ENCODE measurements around the gene CACNA2D3.

DNA sequence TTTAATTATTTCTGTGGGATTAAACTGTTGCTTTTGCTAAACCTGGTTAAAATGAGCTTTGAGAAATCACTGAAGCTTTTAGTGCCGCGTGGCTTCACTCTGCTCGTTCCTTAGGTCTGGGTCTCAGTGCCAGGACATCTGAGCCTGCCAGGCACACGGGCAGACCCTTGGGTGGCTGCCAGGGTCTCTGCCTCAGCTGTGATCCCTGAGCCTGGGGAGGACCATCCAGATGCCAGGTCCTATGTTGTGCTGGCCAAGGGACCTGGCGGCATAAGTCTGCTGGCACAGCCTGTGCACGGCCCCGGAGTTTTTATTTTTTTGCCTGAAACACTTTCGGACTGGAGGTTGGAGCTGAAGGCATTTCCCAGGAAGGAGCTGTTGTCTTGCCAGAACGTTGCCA lies 477.4 kb downstream of the CACNA2D3 start:
- TF ChIP-seq, protein P1, sequence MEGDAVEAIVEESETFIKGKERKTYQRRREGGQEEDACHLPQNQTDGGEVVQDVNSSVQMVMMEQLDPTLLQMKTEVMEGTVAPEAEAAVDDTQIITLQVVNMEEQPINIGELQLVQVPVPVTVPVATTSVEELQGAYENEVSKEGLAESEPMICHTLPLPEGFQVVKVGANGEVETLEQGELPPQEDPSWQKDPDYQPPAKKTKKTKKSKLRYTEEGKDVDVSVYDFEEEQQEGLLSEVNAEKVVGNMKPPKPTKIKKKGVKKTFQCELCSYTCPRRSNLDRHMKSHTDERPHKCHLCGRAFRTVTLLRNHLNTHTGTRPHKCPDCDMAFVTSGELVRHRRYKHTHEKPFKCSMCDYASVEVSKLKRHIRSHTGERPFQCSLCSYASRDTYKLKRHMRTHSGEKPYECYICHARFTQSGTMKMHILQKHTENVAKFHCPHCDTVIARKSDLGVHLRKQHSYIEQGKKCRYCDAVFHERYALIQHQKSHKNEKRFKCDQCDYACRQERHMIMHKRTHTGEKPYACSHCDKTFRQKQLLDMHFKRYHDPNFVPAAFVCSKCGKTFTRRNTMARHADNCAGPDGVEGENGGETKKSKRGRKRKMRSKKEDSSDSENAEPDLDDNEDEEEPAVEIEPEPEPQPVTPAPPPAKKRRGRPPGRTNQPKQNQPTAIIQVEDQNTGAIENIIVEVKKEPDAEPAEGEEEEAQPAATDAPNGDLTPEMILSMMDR (IDR thresholded peaks at IDR 0.05), result no peak
- TF ChIP-seq POLR2AphosphoS5 (IDR thresholded peaks at IDR 0.05) (no peak), POLR2A (IDR thresholded peaks at IDR 0.05) (no peak)
